ENCODE data around the gene GALNT16.

The GALNT16 gene

DNA sequence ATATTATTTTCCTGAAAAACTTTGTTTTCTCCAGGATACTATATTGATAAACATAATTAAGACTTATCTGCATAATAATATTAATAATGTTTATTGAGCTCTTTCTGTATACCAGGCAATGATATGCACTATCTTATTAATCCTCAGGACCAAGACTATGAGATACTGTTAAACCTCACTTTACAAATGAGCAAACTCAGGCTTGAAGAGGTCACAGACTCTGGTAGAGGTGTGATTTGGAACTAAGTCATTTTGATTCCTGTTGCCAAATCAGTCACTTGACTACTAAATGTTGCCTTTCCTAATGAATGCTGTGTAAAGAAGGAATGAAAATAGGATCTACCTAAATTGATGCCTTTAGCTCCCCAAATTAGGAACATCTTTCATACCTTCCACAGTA lies 145.8 kb downstream of the GALNT16 start:
- no peak for DNase-seq (ENCODE audit: low spot score)
